HG03571 (cell line): ENCODE results near the gene TPSD1.
"Not testable (repeated sequence)": the region's sequence is repeated elsewhere in the genome, so short reads cannot be mapped to it uniquely, and the experiment has no call there.

Experiments
- ATAC-seq: cut with Tn5 transposase; IDR thresholded peaks from one replicate; pipeline ENCODE4 v1.9.1; 2021; ENCODE audit not compliant: unreplicated experiment

The TPSD1 gene

GRCh38 chr16:1255276-1256122 lies at the start of gene TPSD1:
Gene TPSD1 (plus strand): TSS chr16:1256069. CDS start chr16:1256281, 212 bp downstream.
- not testable (repeated sequence) for ATAC-seq

DNA sequence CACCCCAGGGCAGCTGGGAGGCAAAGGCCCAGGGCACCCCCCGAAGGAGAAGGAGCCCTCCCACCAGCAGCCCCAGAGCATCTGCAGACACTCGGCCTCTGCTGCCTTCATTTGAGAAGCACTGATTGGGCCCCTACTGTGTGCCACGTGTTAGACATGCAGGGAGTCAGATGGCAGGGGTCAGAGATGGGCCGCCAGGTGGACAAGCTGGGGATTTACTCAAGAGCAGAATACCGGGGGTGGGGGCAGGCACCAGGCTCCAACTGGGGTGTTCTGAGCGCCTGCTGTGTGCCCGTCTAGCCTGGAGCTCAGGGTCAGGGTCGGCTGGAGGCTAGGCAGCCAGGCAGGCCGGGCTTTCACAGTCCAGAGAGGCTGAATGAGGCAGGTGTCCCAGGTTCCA lies 49.5 kb upstream of the TPSD1 start:
- no peak for ATAC-seq

- no peak for ATAC-seq
These were observed 49.1 kb upstream of the TPSD1 start for GRCh38 chr16:1206786-1207185.

- ATAC-seq: no peak
These were observed 47.5 kb upstream of the TPSD1 start for GRCh38 chr16:1208239-1208830.

DNA sequence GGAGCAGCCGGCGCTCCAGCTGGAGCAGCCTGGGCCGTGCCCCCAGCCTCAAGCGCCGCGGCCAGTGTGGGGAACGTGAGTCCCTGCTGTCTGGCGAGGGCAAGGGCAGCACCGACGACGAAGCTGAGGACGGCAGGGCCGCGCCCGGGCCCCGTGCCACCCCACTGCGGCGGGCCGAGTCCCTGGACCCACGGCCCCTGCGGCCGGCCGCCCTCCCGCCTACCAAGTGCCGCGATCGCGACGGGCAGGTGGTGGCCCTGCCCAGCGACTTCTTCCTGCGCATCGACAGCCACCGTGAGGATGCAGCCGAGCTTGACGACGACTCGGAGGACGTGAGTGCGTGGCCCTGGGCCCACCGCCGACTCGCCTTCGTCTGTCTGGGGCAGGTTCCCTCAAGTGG lies 46.8 kb upstream of the TPSD1 start:
- no peak for ATAC-seq

DNA sequence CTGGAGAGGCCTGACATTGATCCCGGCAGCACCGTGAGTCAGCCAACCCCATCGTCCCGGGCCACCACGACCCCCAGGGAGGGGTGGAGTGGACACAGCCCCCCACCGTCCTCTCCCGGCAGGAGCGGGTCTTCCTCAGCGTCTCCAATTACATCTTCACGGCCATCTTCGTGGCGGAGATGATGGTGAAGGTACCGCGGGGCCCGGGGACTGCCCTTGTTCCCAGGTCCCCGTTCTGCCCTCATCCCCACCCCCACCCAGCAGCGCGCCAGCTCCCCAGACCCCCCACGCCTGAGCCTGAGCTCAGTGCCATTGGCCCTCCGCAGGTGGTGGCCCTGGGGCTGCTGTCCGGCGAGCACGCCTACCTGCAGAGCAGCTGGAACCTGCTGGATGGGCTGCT lies 45.4 kb upstream of the TPSD1 start:
- no peak for ATAC-seq

DNA sequence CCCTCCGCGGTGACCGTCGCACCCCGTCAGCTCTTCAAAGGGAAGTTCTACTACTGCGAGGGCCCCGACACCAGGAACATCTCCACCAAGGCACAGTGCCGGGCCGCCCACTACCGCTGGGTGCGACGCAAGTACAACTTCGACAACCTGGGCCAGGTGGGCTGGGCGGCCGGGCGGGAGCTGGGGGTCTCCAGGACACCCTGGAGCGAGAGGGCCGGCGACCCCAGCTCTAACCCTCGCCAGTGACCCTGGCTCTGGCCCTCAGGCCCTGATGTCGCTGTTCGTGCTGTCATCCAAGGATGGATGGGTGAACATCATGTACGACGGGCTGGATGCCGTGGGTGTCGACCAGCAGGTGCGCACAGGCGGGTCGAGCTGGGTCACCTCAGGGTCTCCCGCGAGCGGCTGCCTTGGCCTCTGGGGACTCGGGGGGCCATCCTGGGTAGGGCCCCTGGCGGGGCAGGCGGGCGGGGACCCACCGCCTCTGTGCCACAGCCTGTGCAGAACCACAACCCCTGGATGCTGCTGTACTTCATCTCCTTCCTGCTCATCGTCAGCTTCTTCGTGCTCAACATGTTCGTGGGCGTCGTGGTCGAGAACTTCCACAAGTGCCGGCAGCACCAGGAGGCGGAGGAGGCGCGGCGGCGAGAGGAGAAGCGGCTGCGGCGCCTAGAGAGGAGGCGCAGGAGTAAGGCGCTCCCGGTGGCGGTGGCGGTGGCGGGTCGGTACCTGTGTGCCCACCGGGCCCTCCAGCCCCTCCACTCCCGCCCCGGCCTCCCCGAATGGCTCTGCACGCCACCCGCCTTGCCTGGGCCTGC lies 44.2 kb upstream of the TPSD1 start:
- ATAC-seq: no peak

- no peak for ATAC-seq
These were observed 43.2 kb upstream of the TPSD1 start for GRCh38 chr16:1212616-1213194.

- ATAC-seq: no peak
These were observed 42.6 kb upstream of the TPSD1 start for GRCh38 chr16:1213231-1213630.

DNA sequence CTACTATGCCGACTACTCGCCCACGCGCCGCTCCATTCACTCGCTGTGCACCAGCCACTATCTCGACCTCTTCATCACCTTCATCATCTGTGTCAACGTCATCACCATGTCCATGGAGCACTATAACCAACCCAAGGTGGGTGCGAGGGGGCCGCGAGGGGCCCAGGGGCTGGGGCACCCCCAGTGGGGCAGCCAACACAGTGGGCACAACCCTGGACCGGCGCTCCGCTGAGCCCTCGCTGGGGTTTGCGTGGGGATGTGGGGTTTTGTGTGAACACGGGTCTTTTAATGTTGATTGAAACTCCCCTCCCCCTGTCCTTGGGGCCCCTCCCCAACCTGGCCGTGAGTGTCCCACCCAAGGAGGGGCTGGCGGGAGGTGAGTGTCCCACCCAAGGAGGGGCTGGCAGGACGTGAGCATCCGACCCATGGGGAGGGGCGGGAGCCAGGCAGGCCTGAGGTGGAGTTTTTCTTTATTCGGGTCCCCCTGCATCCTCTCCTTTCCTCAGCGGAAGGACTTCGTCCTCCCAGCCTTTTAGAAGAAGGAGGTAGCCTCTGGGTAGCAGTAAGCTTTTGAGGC lies 42.0 kb upstream of the TPSD1 start:
- no peak for ATAC-seq

GRCh38 chr16:1214719-1215118 lies 41.1 kb upstream of the TPSD1 start:
- ATAC-seq: no peak

DNA sequence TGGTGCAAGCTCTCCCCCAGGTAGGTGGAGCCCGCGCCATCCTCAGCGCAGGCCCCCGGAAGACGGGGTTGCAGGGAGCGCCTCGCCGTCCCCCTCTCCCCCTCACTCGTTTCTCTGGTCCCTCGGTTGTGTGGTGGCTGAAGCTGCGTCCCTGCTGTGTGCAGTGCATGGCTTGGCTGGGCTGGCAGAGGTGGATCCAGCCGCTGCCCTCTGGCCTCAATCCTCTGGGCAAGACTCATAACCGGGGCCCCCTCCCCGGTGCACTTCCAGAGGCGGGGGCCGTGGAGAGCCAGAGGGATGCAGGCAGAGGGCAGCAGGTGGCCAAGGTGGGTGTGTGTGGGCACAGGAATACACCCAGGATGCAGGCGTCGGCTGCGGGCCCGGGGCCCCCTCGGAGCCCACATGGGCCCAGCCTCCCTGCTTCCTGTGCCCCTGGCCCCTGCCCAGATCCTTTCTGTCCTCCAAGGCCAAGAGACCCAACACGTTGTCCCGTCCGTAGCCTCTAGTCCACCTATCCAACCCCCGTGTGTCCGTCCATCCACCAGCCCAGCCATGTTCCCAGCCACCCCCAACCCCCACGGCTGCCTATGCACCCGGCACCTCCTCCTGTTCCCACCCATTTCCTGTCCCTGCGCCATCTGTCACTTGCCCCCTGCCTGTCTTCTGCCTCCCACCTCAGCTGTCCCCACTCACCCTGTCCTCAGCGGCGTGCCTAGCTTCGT lies 40.1 kb upstream of the TPSD1 start:
- ATAC-seq: no peak

GRCh38 chr16:1216296-1216619 lies 39.6 kb upstream of the TPSD1 start:
- ATAC-seq: no peak

GRCh38 chr16:1216681-1217400 lies 39.0 kb upstream of the TPSD1 start:
- no peak for ATAC-seq

DNA sequence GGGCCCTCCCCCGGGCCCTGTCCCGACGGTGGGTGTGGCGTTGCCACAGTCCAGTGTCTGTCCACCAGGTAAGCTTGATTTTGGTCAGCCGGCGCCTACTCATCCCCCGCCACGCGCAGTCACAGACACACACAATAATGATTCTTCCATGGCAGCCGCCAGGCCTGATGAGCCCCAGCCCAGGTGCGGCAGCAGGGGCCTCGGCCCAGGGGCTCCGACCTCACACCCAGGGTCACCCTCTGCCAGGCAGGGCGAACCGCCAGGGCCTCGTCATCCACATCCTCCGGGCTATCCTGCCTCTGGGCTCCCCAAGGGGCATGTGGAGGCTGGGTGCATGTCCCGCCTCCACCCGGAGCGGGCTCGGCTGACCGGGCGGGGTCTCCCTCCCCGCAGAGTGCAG lies 38.3 kb upstream of the TPSD1 start:
- ATAC-seq: no peak

- no peak for ATAC-seq
These were observed 37.6 kb upstream of the TPSD1 start for GRCh38 chr16:1218061-1218929.

- no peak for ATAC-seq
These were observed 36.8 kb upstream of the TPSD1 start for GRCh38 chr16:1218930-1219611.

- ATAC-seq: no peak
These were observed 35.7 kb upstream of the TPSD1 start for GRCh38 chr16:1220098-1220728.
